ENCODE results near the gene ISOC2.

ISOC2 gene

GRCh38 chr19:55435020-55435419 lies 26.4 kb downstream of the ISOC2 start:
- POLR2A ChIA-PET, result no interaction called here
- TF ChIP-seq CTCF (IDR thresholded peaks at IDR 0.05; ENCODE audit: control extremely low read depth, extremely low read depth, low read depth, missing control alignments), result no peak

DNA sequence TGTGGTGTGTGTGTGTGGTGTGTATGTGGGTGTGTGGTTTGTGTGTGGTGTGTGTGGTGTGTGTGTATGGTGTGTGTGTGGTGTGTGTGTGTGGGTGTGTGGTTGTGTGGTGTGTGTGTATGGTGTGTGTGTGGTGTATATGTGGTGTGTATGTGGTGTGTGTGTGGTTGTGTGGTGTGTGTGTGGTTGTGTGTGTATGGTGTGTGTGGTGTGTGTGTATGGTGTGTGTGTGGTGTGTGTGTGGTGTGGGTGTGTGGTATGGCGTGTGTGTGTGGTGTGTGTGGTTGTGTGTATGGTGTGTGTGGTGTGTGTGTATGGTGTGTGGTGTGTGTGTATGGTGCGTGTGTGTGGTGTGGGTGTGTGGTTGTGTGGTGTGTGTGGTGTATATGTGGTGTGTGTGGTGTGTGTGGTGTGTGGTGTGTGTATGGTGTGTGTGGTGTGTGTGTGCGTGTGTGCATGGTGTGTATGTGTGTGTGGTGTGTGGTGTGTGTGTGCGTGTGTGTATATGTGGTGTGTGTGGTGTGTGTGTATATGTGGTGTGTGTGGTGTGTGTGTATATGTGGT lies 27.0 kb downstream of the ISOC2 start:
- ChIA-PET POLR2A (no interaction called here), CTCF (no interaction called here)
- no peak for TF ChIP-seq CTCF (IDR thresholded peaks at IDR 0.05; ENCODE audit: control extremely low read depth, extremely low read depth, low read depth, missing control alignments)
- DNase-seq (ENCODE audit: extremely low spot score), result no peak

More at GRCh38 chr19:55435020-55435419, 26.4 kb downstream of the ISOC2 start:
- no peak for DNase-seq (ENCODE audit: extremely low spot score)
- CTCF ChIA-PET, result no interaction called here

- ChIA-PET POLR2A (no interaction called here), CTCF (no interaction called here)
- DNase-seq (ENCODE audit: extremely low spot score), result no peak
- no peak for TF ChIP-seq CTCF (IDR thresholded peaks at IDR 0.05; ENCODE audit: control extremely low read depth, extremely low read depth, low read depth, missing control alignments)
These were observed 28.1 kb downstream of the ISOC2 start for GRCh38 chr19:55433292-55433691.

DNA sequence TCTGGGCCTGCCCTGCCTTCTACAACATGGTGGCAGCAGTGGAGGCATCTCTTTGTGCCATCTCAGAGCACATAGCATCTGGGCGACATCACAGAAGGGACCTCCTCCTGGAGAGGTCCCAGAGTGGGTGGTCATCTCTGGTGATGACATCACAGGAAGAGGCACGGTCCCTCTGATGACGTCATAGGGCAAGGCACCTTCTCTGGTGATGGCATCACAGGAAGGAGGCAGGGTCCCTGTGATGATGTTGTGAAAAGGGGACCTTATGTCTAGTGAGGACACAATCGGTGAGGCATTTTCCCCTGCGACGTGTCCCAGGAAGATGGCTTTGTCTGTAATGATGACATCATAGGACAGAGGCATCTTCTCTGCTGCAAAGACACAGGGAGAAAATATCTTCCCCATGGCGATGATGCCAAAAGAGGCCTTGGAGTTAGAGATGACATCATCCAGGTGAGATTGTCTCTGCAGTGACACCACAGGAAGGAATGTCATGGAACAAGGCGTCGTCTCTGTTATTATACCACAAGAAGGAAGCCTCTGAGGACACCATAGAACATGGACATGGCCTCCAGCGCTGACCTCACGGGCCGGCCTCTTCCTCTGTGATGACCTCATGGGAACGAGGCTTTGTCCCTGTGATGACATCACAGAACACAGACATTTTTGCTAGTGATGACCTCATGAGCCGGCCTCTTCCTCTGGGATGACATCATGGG lies 29.0 kb downstream of the ISOC2 start:
- no peak for DNase-seq (ENCODE audit: extremely low spot score)
- TF ChIP-seq CTCF (IDR thresholded peaks at IDR 0.05; ENCODE audit: control extremely low read depth, extremely low read depth, low read depth, missing control alignments), result no peak
- ChIA-PET POLR2A (no interaction called here), CTCF (no interaction called here)

DNA sequence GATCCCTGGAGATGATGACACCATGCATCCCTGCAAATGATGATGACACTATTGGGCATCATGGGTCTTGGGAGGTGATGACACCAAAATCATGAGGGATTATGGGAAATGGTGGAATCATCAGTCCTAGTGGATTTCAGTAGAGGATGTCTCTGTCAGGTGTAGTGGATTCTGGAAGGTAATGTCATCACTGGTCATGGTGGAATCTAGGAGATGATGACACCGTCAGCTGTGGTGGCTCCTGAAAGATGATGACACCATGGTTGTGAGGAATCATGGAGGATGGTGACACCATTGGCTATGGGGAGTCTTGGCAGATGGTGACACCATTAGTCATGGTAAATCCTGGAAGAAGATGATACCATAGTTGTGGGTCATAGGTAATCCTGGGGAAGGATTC lies 30.3 kb downstream of the ISOC2 start:
- ChIA-PET POLR2A (no interaction called here), CTCF (no interaction called here)
- no peak for TF ChIP-seq CTCF (IDR thresholded peaks at IDR 0.05; ENCODE audit: control extremely low read depth, extremely low read depth, low read depth, missing control alignments)

GRCh38 chr19:55426042-55426441 lies 35.4 kb downstream of the ISOC2 start:
- POLR2A ChIA-PET, result no interaction called here
- CTCF ChIA-PET, result interaction anchor here (1.0 kb wide), 1 partner anchor 285 kb away, joined by 3 read pairs; no protein-coding TSS in a partner anchor
- no peak for DNase-seq (ENCODE audit: extremely low spot score)
- no peak for TF ChIP-seq CTCF (IDR thresholded peaks at IDR 0.05; ENCODE audit: control extremely low read depth, extremely low read depth, low read depth, missing control alignments)

More for the DNA sequence above, 30.3 kb downstream of the ISOC2 start:
- no peak for DNase-seq (ENCODE audit: extremely low spot score)
